ENCODE data around the gene EMB. TPM values are rescaled to one million over a fixed set of nuclear protein-coding genes. Genes with fewer than 3 reads are reported as not detected.
"Not testable (repeated sequence)": the region's sequence is repeated elsewhere in the genome, so short reads cannot be mapped to it uniquely, and the experiment has no call there.

Gene EMB, protein sequence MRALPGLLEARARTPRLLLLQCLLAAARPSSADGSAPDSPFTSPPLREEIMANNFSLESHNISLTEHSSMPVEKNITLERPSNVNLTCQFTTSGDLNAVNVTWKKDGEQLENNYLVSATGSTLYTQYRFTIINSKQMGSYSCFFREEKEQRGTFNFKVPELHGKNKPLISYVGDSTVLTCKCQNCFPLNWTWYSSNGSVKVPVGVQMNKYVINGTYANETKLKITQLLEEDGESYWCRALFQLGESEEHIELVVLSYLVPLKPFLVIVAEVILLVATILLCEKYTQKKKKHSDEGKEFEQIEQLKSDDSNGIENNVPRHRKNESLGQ
- 8.8 TPM for polyA plus RNA-seq (2013, experiment 1 of 2)
- polyA plus RNA-seq (2013, experiment 2 of 2): 8.9 TPM

DNA sequence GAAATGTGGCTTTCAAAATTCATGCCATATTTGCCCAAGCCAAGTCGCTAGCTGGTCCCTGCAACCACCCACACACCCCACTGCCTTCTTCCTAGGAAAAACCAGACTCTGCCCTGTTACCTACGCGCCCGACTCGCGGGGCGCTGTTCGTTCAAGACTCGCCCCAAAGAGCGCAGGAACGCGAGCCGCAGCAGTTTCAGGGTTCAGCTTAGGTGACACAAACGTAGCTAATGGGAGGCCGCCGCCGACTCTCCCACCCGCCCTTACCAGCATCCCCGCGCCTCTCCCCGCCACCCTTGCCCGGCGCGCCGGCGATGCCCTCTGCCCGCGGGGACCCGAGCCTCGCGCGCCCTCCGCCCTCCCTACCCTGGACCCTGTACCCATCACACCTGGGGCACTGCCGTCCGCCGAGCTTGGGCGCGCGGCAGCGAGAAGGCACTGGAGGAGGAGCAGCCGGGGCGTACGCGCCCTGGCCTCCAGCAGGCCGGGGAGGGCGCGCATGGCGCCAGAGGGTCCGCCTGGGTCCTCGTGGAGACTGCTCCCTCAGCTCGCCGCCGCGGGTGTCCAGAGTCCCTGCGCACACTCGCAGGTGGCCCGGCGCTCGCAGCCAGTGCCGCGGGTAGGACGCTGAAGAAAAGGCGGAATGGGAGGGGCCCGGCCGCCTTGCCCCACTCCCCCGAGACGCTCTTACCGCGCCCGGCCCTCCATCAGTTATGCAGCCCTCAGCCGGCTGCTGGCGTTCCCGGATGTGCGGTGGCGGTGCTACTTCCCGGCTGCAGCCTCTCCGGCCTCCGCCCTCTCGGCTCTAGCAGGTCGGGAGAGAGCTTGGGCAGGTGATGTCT, at the start of gene EMB:
Gene EMB, minus strand, starts transcription at position 638 of the 842 bp plus-strand sequence. Its CDS starts 137 bp downstream, at position 501.
- WGBS, 2 experiments (ENCODE audit: insufficient coverage in 2 of 2): 0 to 1% methylated on average over 56 to 57 of the region's 80 CpGs
- Histone ChIP-seq H3K36me3 (ENCODE audit: control insufficient read depth, insufficient read depth, low read length) (no peaks in the 10 kb centered on the region), H3K27ac (ENCODE audit: low read depth, low read length, severe bottlenecking) (no peak within 1 kb of the TSS), H3K4me3 (ENCODE audit: extremely low read depth, insufficient read depth, low read length, poor library complexity, severe bottlenecking) (peak within 1 kb of the TSS; percentile 64), H3K4me1 (ENCODE audit: control insufficient read depth, insufficient read depth, low read length, poor library complexity, severe bottlenecking) (no peaks in the 10 kb centered on the region), H3K9me3 (ENCODE audit: control insufficient read depth, low read length) (no peaks in the 10 kb centered on the region)

DNA sequence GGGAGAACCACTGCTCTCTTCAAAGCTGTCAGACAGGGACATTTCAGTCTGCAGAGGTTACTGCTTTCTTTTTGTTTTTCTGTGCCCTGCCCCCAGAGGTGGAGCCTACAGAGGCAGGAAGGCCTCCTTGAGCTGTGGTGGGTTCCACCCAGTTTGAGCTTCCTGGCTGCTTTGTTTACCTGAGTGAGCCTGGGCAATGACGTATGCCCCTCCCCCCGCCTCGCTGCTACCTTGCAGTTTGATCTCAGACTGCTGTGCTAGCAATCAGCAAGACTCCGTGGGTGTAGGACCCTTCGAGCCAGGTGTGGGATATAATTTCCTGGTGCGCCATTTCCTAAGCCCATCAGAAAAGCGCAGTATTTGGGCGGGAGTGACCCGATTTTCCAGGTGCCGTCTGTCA, 48.4 kb upstream of the EMB start:
- not testable (repeated sequence) for H3K4me1 ChIP-seq (ENCODE audit: control insufficient read depth, insufficient read depth, low read length, poor library complexity, severe bottlenecking); H3K4me3 ChIP-seq (ENCODE audit: extremely low read depth, insufficient read depth, low read length, poor library complexity, severe bottlenecking); H3K36me3 ChIP-seq (ENCODE audit: control insufficient read depth, insufficient read depth, low read length); H3K9me3 ChIP-seq (ENCODE audit: control insufficient read depth, low read length); H3K27ac ChIP-seq (ENCODE audit: low read depth, low read length, severe bottlenecking)
- 67 to 91% methylated on average over 1 to 9 of the region's 10 CpGs for WGBS, 2 experiments (ENCODE audit: insufficient coverage in 2 of 2)

DNA sequence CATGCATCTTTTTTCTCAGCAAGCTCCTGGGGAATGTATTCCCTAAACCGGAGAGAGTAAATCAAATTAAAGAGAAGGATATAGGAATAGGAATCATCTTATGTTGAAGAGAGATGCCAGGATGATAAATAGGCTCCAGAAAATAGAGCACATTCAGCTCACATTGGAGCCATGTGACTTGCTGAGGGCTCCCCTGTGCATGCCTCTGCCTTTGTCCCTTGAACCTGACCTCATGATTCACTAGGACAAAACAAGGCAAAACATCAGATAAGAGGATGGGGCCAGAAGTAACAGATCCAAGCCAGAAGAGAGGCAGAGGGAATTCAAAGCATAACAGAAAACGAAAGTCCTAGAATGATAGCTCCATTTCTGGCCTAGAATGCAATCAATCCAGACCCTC, 37.7 kb upstream of the EMB start:
- not testable (repeated sequence) for H3K4me1 ChIP-seq (ENCODE audit: control insufficient read depth, insufficient read depth, low read length, poor library complexity, severe bottlenecking); H3K9me3 ChIP-seq (ENCODE audit: control insufficient read depth, low read length); H3K36me3 ChIP-seq (ENCODE audit: control insufficient read depth, insufficient read depth, low read length); H3K27ac ChIP-seq (ENCODE audit: low read depth, low read length, severe bottlenecking); H3K4me3 ChIP-seq (ENCODE audit: extremely low read depth, insufficient read depth, low read length, poor library complexity, severe bottlenecking)
- 80% methylated on average over 1 of the region's 2 CpGs; no CpG with 5 or more reads in 1 of the 2 experiments for WGBS, 2 experiments (ENCODE audit: insufficient coverage in 2 of 2)

DNA sequence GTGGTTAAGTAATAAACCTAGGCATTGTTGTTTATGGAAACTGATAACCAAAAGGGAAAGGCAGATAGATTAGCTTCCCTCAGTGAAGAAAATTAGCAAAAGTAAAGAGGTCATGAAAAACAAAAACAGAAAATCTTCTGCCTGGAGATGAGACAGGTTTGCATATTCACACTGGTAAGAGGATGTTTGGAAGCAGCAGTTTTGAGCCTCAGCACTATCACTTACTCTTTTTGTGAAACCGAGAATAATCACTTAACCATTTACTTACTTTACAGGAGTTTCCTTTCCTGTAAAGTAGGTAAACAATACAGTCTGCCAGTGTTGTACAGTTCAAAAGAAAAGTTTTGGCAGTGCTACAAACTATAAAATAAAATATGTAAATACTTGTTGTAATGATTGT, 35.5 kb upstream of the EMB start:
- no peak overlapping the region for H3K4me3 ChIP-seq (ENCODE audit: extremely low read depth, insufficient read depth, low read length, poor library complexity, severe bottlenecking)
- peaks cover 9% of the 10 kb centered on the region for H3K9me3 ChIP-seq (ENCODE audit: control insufficient read depth, low read length)
- H3K27ac ChIP-seq (ENCODE audit: low read depth, low read length, severe bottlenecking): no peak overlapping the region
- no peaks in the 10 kb centered on the region for H3K36me3 ChIP-seq (ENCODE audit: control insufficient read depth, insufficient read depth, low read length)
- no CpG with 5 or more reads among the region's 1 CpG for WGBS, 2 experiments (ENCODE audit: insufficient coverage in 2 of 2)
- H3K4me1 ChIP-seq (ENCODE audit: control insufficient read depth, insufficient read depth, low read length, poor library complexity, severe bottlenecking): no peaks in the 10 kb centered on the region

DNA sequence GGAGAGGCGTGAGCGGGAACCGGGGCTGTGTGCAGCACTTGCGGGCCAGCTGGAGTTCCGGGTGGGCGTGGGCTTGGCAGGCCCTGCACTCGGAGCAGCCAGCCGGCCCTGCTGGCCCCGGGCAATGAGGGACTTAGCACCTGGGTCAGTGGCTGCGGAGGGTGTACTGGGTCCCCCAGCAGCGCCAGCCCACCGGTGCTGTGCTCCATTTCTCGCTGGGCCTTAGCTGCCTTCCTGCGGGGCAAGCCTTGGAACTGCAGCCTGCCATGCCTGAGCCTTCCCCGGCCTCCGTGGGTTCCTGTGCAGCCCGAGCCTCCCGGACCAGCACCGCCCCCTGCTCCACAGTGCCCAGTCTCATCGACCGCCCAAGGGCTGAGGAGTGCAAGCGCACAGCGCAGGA, 23.9 kb upstream of the EMB start:
- not testable (repeated sequence) for H3K27ac ChIP-seq (ENCODE audit: low read depth, low read length, severe bottlenecking); H3K4me3 ChIP-seq (ENCODE audit: extremely low read depth, insufficient read depth, low read length, poor library complexity, severe bottlenecking); H3K4me1 ChIP-seq (ENCODE audit: control insufficient read depth, insufficient read depth, low read length, poor library complexity, severe bottlenecking); H3K9me3 ChIP-seq (ENCODE audit: control insufficient read depth, low read length); H3K36me3 ChIP-seq (ENCODE audit: control insufficient read depth, insufficient read depth, low read length)
- 87 to 93% methylated on average over 19 to 20 of the region's 23 CpGs for WGBS, 2 experiments (ENCODE audit: insufficient coverage in 2 of 2)

DNA sequence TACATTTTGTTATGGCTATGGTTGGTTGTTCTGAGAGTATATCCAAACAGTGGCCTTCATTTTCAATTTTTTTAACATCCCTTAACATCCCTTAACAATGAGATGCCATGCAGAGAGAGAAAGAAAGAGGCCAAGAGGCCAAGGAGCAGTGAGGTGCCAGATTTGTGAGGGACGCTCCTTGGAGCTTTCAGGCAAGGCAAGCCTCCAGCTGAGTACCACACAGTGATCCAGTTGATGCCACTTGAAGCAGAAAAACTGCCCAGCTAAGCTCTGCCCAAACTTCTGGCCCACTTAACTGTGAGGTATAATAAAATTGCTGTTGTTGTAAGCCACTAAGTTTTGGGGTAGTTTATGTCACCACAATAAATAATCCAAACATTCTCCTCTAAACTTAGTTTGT, 22.6 kb upstream of the EMB start:
- no peaks in the 10 kb centered on the region for H3K4me1 ChIP-seq (ENCODE audit: control insufficient read depth, insufficient read depth, low read length, poor library complexity, severe bottlenecking)
- 60 to 83% methylated on average over 1 of the region's 1 CpG for WGBS, 2 experiments (ENCODE audit: insufficient coverage in 2 of 2)
- H3K27ac ChIP-seq (ENCODE audit: low read depth, low read length, severe bottlenecking): no peak overlapping the region
- no peak overlapping the region for H3K4me3 ChIP-seq (ENCODE audit: extremely low read depth, insufficient read depth, low read length, poor library complexity, severe bottlenecking)
- H3K36me3 ChIP-seq (ENCODE audit: control insufficient read depth, insufficient read depth, low read length): no peaks in the 10 kb centered on the region
- H3K9me3 ChIP-seq (ENCODE audit: control insufficient read depth, low read length): peaks cover 4% of the 10 kb centered on the region

DNA sequence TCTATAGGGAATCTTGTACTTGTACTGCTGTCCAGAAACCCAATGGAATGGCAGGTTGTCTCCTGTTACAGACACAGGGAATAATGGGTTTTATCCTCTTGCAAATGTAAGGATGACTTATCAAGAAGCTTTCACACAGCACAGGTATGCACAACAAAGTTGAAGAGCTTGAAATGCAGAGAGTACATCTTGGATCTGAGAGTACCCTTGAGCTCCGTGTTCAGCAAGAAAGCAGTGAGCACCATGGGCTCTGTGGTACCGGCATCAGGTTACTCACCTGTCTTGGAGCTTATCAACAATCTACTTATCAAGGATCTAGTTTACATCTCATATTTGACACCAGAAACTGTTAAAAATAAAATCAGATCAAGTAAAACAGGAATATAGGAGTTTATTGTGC, 22.0 kb upstream of the EMB start:
- WGBS, 2 experiments (ENCODE audit: insufficient coverage in 2 of 2): 67% methylated on average over 1 of the region's 2 CpGs; no CpG with 5 or more reads in 1 of the 2 experiments
- no peak overlapping the region for H3K4me3 ChIP-seq (ENCODE audit: extremely low read depth, insufficient read depth, low read length, poor library complexity, severe bottlenecking)
- peaks cover 4% of the 10 kb centered on the region for H3K9me3 ChIP-seq (ENCODE audit: control insufficient read depth, low read length)
- no peaks in the 10 kb centered on the region for H3K4me1 ChIP-seq (ENCODE audit: control insufficient read depth, insufficient read depth, low read length, poor library complexity, severe bottlenecking)
- H3K36me3 ChIP-seq (ENCODE audit: control insufficient read depth, insufficient read depth, low read length): no peaks in the 10 kb centered on the region
- H3K27ac ChIP-seq (ENCODE audit: low read depth, low read length, severe bottlenecking): no peak overlapping the region

GRCh38 chr5:50462579-50462978, 21.5 kb upstream of the EMB start:
- not testable (repeated sequence) for H3K27ac ChIP-seq (ENCODE audit: low read depth, low read length, severe bottlenecking); H3K9me3 ChIP-seq (ENCODE audit: control insufficient read depth, low read length); H3K4me1 ChIP-seq (ENCODE audit: control insufficient read depth, insufficient read depth, low read length, poor library complexity, severe bottlenecking); H3K36me3 ChIP-seq (ENCODE audit: control insufficient read depth, insufficient read depth, low read length); H3K4me3 ChIP-seq (ENCODE audit: extremely low read depth, insufficient read depth, low read length, poor library complexity, severe bottlenecking)
- WGBS, 2 experiments (ENCODE audit: insufficient coverage in 2 of 2): no CpG with 5 or more reads among the region's 1 CpG

DNA sequence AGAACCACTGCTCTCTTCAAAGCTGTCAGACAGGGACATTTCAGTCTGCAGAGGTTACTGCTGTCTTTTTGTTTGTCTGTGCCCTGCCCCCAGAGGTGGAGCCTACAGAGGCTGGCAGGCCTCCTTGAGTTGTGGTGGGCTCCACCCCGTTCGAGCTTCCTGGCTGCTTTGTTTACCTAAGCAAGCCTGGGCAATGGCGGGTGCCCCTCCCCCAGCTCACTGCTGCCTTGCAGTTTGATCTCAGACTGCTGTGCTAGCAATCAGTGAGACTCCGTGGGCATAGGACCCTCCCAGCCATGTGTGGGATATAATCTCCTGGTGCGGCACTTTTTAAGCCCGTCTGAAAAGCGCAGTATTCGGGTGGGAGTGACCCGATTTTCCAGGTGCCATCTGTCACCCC, 17.3 kb upstream of the EMB start:
- H3K27ac ChIP-seq (ENCODE audit: low read depth, low read length, severe bottlenecking); H3K36me3 ChIP-seq (ENCODE audit: control insufficient read depth, insufficient read depth, low read length); H3K9me3 ChIP-seq (ENCODE audit: control insufficient read depth, low read length); H3K4me3 ChIP-seq (ENCODE audit: extremely low read depth, insufficient read depth, low read length, poor library complexity, severe bottlenecking); H3K4me1 ChIP-seq (ENCODE audit: control insufficient read depth, insufficient read depth, low read length, poor library complexity, severe bottlenecking): not testable (repeated sequence)
- 73 to 83% methylated on average over 4 to 5 of the region's 9 CpGs for WGBS, 2 experiments (ENCODE audit: insufficient coverage in 2 of 2)

DNA sequence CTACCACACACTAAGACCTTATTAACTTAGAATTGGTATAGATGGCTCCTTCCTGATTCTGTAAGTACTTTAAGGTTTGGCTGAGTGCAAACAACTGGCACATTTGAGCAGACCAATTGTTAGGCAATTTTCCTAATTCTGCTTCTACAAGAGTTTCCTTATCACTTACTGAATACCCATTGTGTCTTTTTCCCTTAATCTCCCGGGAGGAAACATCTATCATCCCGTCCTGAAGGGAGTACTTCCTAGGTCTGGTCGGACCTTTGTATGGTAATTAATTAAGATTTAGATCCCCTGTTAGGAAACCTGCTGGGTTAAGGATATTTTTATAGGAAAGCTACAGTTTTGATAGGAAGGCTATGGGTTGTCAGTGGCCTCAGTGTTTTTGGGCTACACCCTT, 8.2 kb upstream of the EMB start:
- WGBS, 2 experiments (ENCODE audit: insufficient coverage in 2 of 2): 71% methylated on average over 2 of the region's 3 CpGs; no CpG with 5 or more reads in 1 of the 2 experiments
- not testable (repeated sequence) for H3K4me1 ChIP-seq (ENCODE audit: control insufficient read depth, insufficient read depth, low read length, poor library complexity, severe bottlenecking); H3K27ac ChIP-seq (ENCODE audit: low read depth, low read length, severe bottlenecking); H3K4me3 ChIP-seq (ENCODE audit: extremely low read depth, insufficient read depth, low read length, poor library complexity, severe bottlenecking); H3K9me3 ChIP-seq (ENCODE audit: control insufficient read depth, low read length); H3K36me3 ChIP-seq (ENCODE audit: control insufficient read depth, insufficient read depth, low read length)

GRCh38 chr5:50447941-50448340, 6.9 kb upstream of the EMB start:
- Histone ChIP-seq H3K4me1 (ENCODE audit: control insufficient read depth, insufficient read depth, low read length, poor library complexity, severe bottlenecking) (no peaks in the 10 kb centered on the region), H3K36me3 (ENCODE audit: control insufficient read depth, insufficient read depth, low read length) (no peaks in the 10 kb centered on the region), H3K9me3 (ENCODE audit: control insufficient read depth, low read length) (no peaks in the 10 kb centered on the region), H3K27ac (ENCODE audit: low read depth, low read length, severe bottlenecking) (no peak overlapping the region), H3K4me3 (ENCODE audit: extremely low read depth, insufficient read depth, low read length, poor library complexity, severe bottlenecking) (no peak overlapping the region)
- WGBS, 2 experiments (ENCODE audit: insufficient coverage in 2 of 2): 90 to 95% methylated on average over 7 of the region's 7 CpGs

All from mesodermal cell (in vitro differentiated cells).